Right lobe of liver (tissue), 6 donors: ENCODE data around the gene GALC. TPM values are rescaled to one million over a fixed set of nuclear protein-coding genes. Genes with fewer than 3 reads are reported as not detected.
A peak's percentile ranks its signal among the peaks of the same experiment; 100 is the strongest.

Source experiments
- ATAC-seq, 4 donors: fragments of 200-7000 bp; cut with Tn5 transposase; one replicate each; pipeline ENCODE4 v1.9.1; 2020; ENCODE audit warnings: mild to moderate bottlenecking in 4 of 4, moderate library complexity in 4 of 4
- DNase-seq, 3 donors: peaks; one replicate each; pipeline ENCODE4 v3.0.0-alpha.2; 2020
- H3K27ac ChIP-seq, 3 donors: fragments of 200-600 bp; one replicate each; pipeline ENCODE4 v1.8.0; 2022
- H3K27me3 ChIP-seq, 2 donors: fragments of 200-600 bp; one replicate each; pipeline ENCODE4 v1.8.0; 2022
- H3K36me3 ChIP-seq, 4 donors: fragments of 200-600 bp; sonication (generic) in 1 of 4; one replicate each; pipeline versions ENCODE4 v1.5.1 to v1.8.0; 2017 to 2022; ENCODE audit warnings: control low read depth in 1 of 4
- H3K4me1 ChIP-seq, 4 donors: fragments of 200-600 bp; sonication (generic) in 1 of 4; one replicate each; pipeline versions ENCODE4 v1.5.1 to v1.8.0; 2017 to 2022; ENCODE audit warnings: control low read depth in 1 of 4
- H3K4me3 ChIP-seq, 3 donors: fragments of 200-600 bp; one replicate each; pipeline ENCODE4 v1.8.0; 2022
- H3K9me3 ChIP-seq, 4 donors: fragments of 200-600 bp; sonication (generic) in 1 of 4; one replicate each; pipeline versions ENCODE4 v1.5.1 to v1.8.0; 2017 to 2022; ENCODE audit warnings: control low read depth in 1 of 4
- POLR2A ChIP-seq: fragments of 450-650 bp; IDR thresholded peaks from one replicate; pipeline ENCODE4 v1.6.1; 2017; ENCODE audit warnings: antibody characterized with exemption, mild to moderate bottlenecking
- WGBS: methylation state at CpG from one replicate; pipeline ENCODE4 v1.1.6; 2018; ENCODE audit warnings: low coverage, low lambda C conversion rate; ENCODE audit not compliant: insufficient coverage; ENCODE audit errors: missing lambda C conversion rate; 5-methylcytosine and 5-hydroxymethylcytosine counted together
- intact Hi-C, 2 donors: fragments of 100-400 bp; cut with DNase I; formaldehyde crosslinking; loops; one replicate each; pipeline versions ENCODE4 v1.11.2 to v1.14.1; 2022
- total RNA-seq, 6 experiments: library from RNA; depleted of rRNA in 2 of 6; stranded (reverse); fragments of >200 nt in 2 of 6; fragmentation: NEBNext Ultra II Directional in 3 of 6; extraction: Animal tissue kit (Norgen Biotek cat#: 25700) in 3 of 6; gene quantifications; one replicate each; pipeline versions ENCODE4 v1.1.0 to v1.2.4, GENCODE V29; 2016 to 2023
- TF ChIP-seq, protein P1 (sequence below), 4 donors: fragments of 200-600 bp in 3 of 4; fragments of 450-650 bp in 1 of 4; IDR thresholded peaks; one replicate each; pipeline versions ENCODE4 v1.5.1 to v1.8.0; 2016 to 2022; ENCODE audit warnings: antibody characterized with exemption in 4 of 4, mild to moderate bottlenecking in 2 of 4
- donor health status: DM: no; HTN: yes; CAD: no.
- donor health status: DM: no; HTN: no; CAD: no.
- donor health status: DM: no; HTN: no; CAD: no.
- donor health status: DM: no; HTN: yes; CAD: no.
- donor health status: DM: no; HTN: yes; CAD: no.

GALC gene
- total RNA-seq, 6 experiments from 2014 or later: 8.3 to 23.5 (median 10.3) TPM

DNA sequence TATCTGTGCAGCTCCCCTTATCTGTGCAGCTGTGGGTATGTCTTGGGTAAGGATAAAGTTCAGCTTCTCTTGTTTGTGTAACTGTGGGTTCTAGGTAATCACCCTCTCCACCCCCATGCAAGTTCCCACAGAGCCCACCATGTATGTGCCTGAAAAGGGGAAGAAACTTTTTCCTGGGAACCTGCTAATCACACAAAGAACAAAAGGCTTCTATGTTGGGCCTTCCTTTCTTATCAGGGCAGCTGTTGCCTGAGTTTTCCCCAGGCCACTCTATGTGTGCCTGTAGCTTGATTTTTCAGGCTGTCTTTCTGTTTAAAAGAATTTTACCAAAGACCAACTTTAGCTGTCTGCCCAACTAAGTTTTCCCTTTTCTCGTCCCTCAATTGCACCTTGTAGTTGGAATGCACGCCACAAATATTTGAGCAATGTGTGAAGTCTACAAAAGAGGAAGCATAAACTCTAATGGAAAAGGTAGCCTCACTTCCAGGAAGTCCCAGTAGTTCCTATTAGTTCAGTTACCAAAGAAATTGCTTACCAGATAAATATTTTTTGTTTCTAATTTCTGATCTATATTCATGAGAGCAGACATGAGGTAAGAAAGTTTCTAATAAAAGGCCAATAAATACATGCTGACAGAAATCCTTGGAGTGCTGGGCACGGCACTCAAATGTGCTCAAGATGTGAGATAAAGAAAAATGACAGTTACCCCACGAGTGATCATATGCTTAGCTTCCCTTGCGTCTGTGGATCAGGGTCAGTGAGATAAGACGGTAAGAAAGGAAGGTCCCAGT lies 2.7 kb upstream of the GALC start:
- Histone ChIP-seq H3K36me3 (no peaks in the 10 kb centered on the region), H3K27me3 (no peaks in the 10 kb centered on the region), H3K4me3 (no peak overlapping the region), H3K27ac (no peak overlapping the region), H3K4me1 (peaks cover 0 to 11% (median 3%) of the 10 kb centered on the region in 4 donors), H3K9me3 (no peaks in the 10 kb centered on the region)
- WGBS: 55% methylated on average over 6 of the region's 6 CpGs
- DNase-seq: no peak
- TF ChIP-seq, protein P1, sequence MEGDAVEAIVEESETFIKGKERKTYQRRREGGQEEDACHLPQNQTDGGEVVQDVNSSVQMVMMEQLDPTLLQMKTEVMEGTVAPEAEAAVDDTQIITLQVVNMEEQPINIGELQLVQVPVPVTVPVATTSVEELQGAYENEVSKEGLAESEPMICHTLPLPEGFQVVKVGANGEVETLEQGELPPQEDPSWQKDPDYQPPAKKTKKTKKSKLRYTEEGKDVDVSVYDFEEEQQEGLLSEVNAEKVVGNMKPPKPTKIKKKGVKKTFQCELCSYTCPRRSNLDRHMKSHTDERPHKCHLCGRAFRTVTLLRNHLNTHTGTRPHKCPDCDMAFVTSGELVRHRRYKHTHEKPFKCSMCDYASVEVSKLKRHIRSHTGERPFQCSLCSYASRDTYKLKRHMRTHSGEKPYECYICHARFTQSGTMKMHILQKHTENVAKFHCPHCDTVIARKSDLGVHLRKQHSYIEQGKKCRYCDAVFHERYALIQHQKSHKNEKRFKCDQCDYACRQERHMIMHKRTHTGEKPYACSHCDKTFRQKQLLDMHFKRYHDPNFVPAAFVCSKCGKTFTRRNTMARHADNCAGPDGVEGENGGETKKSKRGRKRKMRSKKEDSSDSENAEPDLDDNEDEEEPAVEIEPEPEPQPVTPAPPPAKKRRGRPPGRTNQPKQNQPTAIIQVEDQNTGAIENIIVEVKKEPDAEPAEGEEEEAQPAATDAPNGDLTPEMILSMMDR (IDR thresholded peaks at IDR 0.05): no peak
- no peak for TF ChIP-seq POLR2A
- ATAC-seq: no peak
- intact Hi-C loops: no loop called here

DNA sequence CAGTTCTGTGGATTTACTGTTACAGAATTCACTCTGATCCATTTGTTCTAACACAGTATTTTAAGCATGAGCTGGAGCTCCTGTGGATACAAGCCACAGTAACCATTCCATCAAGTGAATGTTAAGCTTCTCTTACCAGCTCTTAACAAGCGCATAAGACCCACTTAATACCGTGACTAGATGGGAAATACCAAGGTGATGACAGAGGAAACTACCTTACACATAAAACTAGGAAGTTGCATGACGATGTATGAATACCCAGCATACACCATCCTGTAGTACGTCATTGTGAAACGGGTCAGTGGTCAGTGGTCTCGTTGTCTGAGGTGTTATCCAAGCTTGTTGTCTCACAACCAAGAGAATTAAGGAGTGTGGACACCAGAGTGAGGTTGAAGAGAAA lies 2.0 kb upstream of the GALC start:
- ATAC-seq (no peak), DNase-seq (no peak)
- 74% methylated on average over 6 of the region's 6 CpGs for WGBS
- Histone ChIP-seq H3K4me3 (no peak overlapping the region), H3K27ac (no peak overlapping the region), H3K9me3 (no peaks in the 10 kb centered on the region), H3K4me1 (peaks cover 0 to 15% (median 3%) of the 10 kb centered on the region in 4 donors), H3K36me3 (no peaks in the 10 kb centered on the region), H3K27me3 (no peaks in the 10 kb centered on the region)
- intact Hi-C loops: no loop called here
- TF ChIP-seq POLR2A: no peak

DNA sequence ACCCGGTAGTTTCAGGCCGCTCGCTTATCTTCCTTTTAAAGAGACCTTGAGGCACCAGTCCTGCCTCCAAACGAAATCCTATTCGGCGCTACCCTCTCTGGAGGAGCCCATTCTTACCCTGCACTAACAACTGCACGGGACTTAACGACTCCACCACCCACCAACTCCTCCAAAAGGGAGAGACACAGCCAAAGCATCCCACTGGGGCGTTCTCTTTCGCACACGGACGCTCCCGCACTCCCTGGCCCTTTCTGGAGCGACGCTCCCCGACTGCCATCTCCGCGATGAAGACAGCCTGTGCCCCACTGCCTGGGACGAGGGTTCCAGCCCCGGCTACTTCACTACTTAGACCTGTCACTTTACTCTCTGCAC lies 650 bp downstream of the GALC start:
- H3K27ac ChIP-seq: peak overlapping the region; percentile 70 to 92 (median 78)
- intact Hi-C loops: no loop called here
- DNase-seq (peak in 1 of 3 donors; percentile 48), ATAC-seq (peak in 3 of 4 donors; percentile 16 to 45 (median 34))
- WGBS: 25% methylated on average over 12 of the region's 20 CpGs
- peaks cover 0 to 15% (median 3%) of the 10 kb centered on the region in 4 donors for H3K4me1 ChIP-seq
- peak overlapping the region; percentile 71 to 74 (median 73) for H3K4me3 ChIP-seq
- H3K36me3 ChIP-seq: no peaks in the 10 kb centered on the region
- no peaks in the 10 kb centered on the region for H3K9me3 ChIP-seq
- no peaks in the 10 kb centered on the region for H3K27me3 ChIP-seq
- no peak for TF ChIP-seq POLR2A
- TF ChIP-seq, protein P1 (IDR thresholded peaks at IDR 0.05): no peak

DNA sequence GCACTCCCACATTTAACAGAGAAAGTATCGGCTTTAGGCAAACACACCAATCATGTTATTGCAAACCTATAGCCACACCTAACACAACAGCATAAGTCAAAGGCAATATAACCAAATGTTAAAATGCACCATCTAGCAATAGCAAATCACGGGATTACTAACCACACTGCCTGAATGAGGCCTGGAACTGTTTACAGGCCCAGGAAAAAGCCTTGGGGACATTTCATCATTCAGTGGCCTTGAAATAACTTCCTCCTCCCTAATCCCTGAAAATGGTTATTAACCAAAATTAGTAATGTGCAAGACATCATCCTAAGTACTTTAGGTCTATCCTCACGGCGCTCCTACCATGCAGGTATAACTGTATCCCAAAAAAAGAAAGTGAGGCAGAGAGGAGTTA lies 2.3 kb downstream of the GALC start:
- TF ChIP-seq POLR2A: no peak
- TF ChIP-seq, protein P1 (IDR thresholded peaks at IDR 0.05): no peak
- peak overlapping the region in 1 of 3 donors; percentile 86 for H3K27ac ChIP-seq
- H3K4me3 ChIP-seq: peak overlapping the region in 1 of 3 donors; percentile 36
- no peak for DNase-seq
- intact Hi-C loops: no loop called here
- H3K27me3 ChIP-seq: no peaks in the 10 kb centered on the region
- peaks cover 0 to 2% (median 0%) of the 10 kb centered on the region in 4 donors for H3K9me3 ChIP-seq
- no peak for ATAC-seq
- peaks cover 0 to 3% (median 0%) of the 10 kb centered on the region in 4 donors for H3K36me3 ChIP-seq
- WGBS: 85% methylated on average over 4 of the region's 4 CpGs
- H3K4me1 ChIP-seq: peaks cover 0 to 15% (median 3%) of the 10 kb centered on the region in 4 donors

DNA sequence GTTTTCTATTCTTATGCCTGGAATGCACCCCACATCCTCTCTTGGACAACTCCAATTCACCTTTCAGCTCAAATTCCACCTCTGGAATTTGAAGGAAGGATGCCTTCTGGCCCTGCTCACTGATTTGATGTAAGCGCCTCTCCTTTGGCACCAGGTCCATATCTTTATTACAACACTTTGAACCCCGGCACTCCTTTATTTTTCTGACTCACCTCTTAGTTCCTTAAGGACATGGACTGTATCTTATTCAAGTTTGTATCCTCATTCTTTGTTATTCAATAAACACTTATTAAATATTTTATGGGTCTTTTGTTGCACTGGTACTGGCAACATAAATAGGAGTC lies 3.1 kb downstream of the GALC start:
- ATAC-seq: peak in 1 of 4 donors; percentile 4

More for the DNA sequence above, 3.1 kb downstream of the GALC start:
- peaks cover 0 to 15% (median 3%) of the 10 kb centered on the region in 4 donors for H3K4me1 ChIP-seq
- peak overlapping the region in 1 of 3 donors; percentile 86 for H3K27ac ChIP-seq
- intact Hi-C loops: no loop called here
- peaks cover 0 to 2% (median 0%) of the 10 kb centered on the region in 4 donors for H3K9me3 ChIP-seq
- 97% methylated on average over 2 of the region's 2 CpGs for WGBS
- DNase-seq: no peak
- peaks cover 0 to 4% (median 1%) of the 10 kb centered on the region in 4 donors for H3K36me3 ChIP-seq
- peak overlapping the region in 1 of 3 donors; percentile 36 for H3K4me3 ChIP-seq
- no peaks in the 10 kb centered on the region for H3K27me3 ChIP-seq
- TF ChIP-seq POLR2A: no peak
- TF ChIP-seq, protein P1 (IDR thresholded peaks at IDR 0.05): no peak
